Measurements from ENCODE around the gene KDM4B. TPM values are rescaled to one million over a fixed set of nuclear protein-coding genes. Genes with fewer than 3 reads are reported as not detected.

KDM4B gene
- total and polyA plus RNA-seq, 2 donors from 2014 or later = 6.6 to 35.7 TPM

- Histone ChIP-seq H3K4me3 (ENCODE audit: low read length in 3 of 3) (no peak overlapping the region), H3K36me3 (ENCODE audit: control insufficient read depth in 2 of 3, insufficient read depth in 3 of 3, low read length in 3 of 3) (peaks cover 3 to 12% (median 5%) of the 10 kb centered on the region in 3 donors), H3K9me3 (ENCODE audit: control insufficient read depth in 2 of 3, insufficient read depth in 1 of 3, low read length in 3 of 3) (no peaks in the 10 kb centered on the region), H3K9ac (ENCODE audit: low read length in 3 of 3) (no peak overlapping the region), H3K27ac (ENCODE audit: low read depth in 2 of 2, low read length in 2 of 2) (no peak overlapping the region), H3K4me1 (ENCODE audit: control insufficient read depth in 2 of 3, insufficient read depth in 2 of 3, low read depth in 1 of 3, low read length in 3 of 3) (peaks cover 0 to 2% (median 0%) of the 10 kb centered on the region in 3 donors), H3K27me3 (ENCODE audit: control insufficient read depth, insufficient read depth, low read length) (no peaks in the 10 kb centered on the region)
- FAIRE-seq = no peak
- TF ChIP-seq CTCF (IDR thresholded peaks at IDR 0.05; ENCODE audit: borderline replicate concordance, extremely low read depth, insufficient read depth) = no peak
- DNase-seq = no peak
- intact Hi-C loops (cut with DNase I) = no loop called here
These were observed 71.7 kb downstream of the KDM4B start for GRCh38 chr19:5040544-5041167.

DNA sequence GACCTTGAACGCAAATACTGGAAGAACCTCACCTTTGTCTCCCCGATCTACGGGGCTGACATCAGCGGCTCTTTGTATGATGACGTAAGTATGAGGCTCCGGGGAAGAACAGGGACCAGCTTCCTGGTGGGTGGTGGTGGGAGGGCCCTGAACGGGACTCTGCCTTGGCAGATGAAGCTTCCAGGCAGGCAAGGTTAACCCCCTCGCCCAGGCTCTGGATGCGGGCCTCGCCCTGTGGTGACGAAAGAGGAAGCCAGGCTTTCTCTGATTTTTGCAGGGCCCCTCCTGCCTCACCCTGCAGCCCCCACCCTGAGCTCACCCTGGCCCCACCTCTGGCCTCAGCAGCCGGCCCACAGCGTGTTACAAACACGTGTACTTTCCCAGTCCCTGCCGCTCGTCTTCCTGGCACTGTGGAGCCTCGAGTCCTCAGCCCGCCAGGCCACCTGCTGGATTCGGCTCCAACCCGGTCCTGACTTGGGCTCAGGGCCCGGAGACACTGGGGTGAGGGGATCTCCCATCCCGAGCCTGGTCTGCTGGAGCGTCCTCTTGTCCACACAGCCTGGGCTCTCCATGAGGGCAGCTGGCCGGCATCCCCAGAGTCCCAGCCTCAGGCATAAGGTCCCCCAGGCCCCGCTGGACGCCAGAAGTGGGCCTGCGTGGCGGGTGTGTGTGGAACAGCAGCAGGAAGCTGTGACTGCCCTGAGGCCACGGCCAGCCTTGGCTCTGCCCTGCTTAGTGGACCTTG lies 72.4 kb downstream of the KDM4B start:
- Histone ChIP-seq H3K9ac (ENCODE audit: low read length in 3 of 3) (no peak overlapping the region), H3K36me3 (ENCODE audit: control insufficient read depth in 2 of 3, insufficient read depth in 3 of 3, low read length in 3 of 3) (peaks cover 3 to 12% (median 5%) of the 10 kb centered on the region in 3 donors), H3K9me3 (ENCODE audit: control insufficient read depth in 2 of 3, insufficient read depth in 1 of 3, low read length in 3 of 3) (no peaks in the 10 kb centered on the region), H3K4me1 (ENCODE audit: control insufficient read depth in 2 of 3, insufficient read depth in 2 of 3, low read depth in 1 of 3, low read length in 3 of 3) (peaks cover 0 to 5% (median 0%) of the 10 kb centered on the region in 3 donors), H3K4me3 (ENCODE audit: low read length in 3 of 3) (no peak overlapping the region), H3K27ac (ENCODE audit: low read depth in 2 of 2, low read length in 2 of 2) (no peak overlapping the region), H3K27me3 (ENCODE audit: control insufficient read depth, insufficient read depth, low read length) (no peaks in the 10 kb centered on the region)
- DNase-seq (peak in 1 of 5 donors; percentile 85), FAIRE-seq (no peak)
- no peak for TF ChIP-seq CTCF (IDR thresholded peaks at IDR 0.05; ENCODE audit: borderline replicate concordance, extremely low read depth, insufficient read depth)
- intact Hi-C loops (cut with DNase I) = no loop called here

- no peaks in the 10 kb centered on the region for H3K9me3 ChIP-seq (ENCODE audit: control insufficient read depth in 2 of 3, insufficient read depth in 1 of 3, low read length in 3 of 3)
- H3K4me3 ChIP-seq (ENCODE audit: low read length in 3 of 3) = no peak overlapping the region
- intact Hi-C loops (cut with DNase I) = no loop called here
- H3K9ac ChIP-seq (ENCODE audit: low read length in 3 of 3) = no peak overlapping the region
- no peaks in the 10 kb centered on the region for H3K27me3 ChIP-seq (ENCODE audit: control insufficient read depth, insufficient read depth, low read length)
- no peak overlapping the region for H3K27ac ChIP-seq (ENCODE audit: low read depth in 2 of 2, low read length in 2 of 2)
- peaks cover 0 to 5% (median 0%) of the 10 kb centered on the region in 3 donors for H3K4me1 ChIP-seq (ENCODE audit: control insufficient read depth in 2 of 3, insufficient read depth in 2 of 3, low read depth in 1 of 3, low read length in 3 of 3)
- H3K36me3 ChIP-seq (ENCODE audit: control insufficient read depth in 2 of 3, insufficient read depth in 3 of 3, low read length in 3 of 3) = peaks cover 3 to 12% (median 5%) of the 10 kb centered on the region in 3 donors
- DNase-seq = no peak
- no peak for FAIRE-seq
- TF ChIP-seq CTCF (IDR thresholded peaks at IDR 0.05; ENCODE audit: borderline replicate concordance, extremely low read depth, insufficient read depth) = no peak
These were observed 72.9 kb downstream of the KDM4B start for GRCh38 chr19:5041913-5042187.
